HEK293 (cell line): Measurements from ENCODE around the gene APRT.
A peak's percentile ranks its signal among the peaks of the same experiment; 100 is the strongest.

Experiments
- CTCF ChIA-PET: fragments of 350-600 bp; formaldehyde crosslinking; extraction: SDS; loops from one replicate; lab custom pipeline; 2021; ENCODE audit warnings: antibody characterized with exemption; lab: Yijun Ruan, JAX
- POLR2A ChIA-PET: fragments of 300-600 bp; formaldehyde crosslinking; extraction: SDS; loops from one replicate; lab custom pipeline; 2020; ENCODE audit warnings: antibody characterized with exemption, inconsistent platforms; lab: Yijun Ruan, JAX
- H3K27ac ChIP-seq: fragments of 200-500 bp; sonication (Bioruptor generic); 2 replicates; pipeline ENCODE4 v1.5.1; 2014; ENCODE audit warnings: low read depth, low read length, control low read depth, inconsistent platforms; ENCODE audit errors: extremely low read depth
- H3K36me3 ChIP-seq, 2 experiments: fragments of 200-500 bp in 1 of 2; sonication (Bioruptor generic) in 1 of 2; 1 replicate in 1 of 2; 2 replicates in 1 of 2; pipeline ENCODE4 v1.5.1; 2014 to 2017; ENCODE audit warnings: inconsistent platforms in 2 of 2, low read length in 2 of 2; ENCODE audit not compliant: control insufficient read depth in 2 of 2, insufficient read depth in 1 of 2
- H3K4me1 ChIP-seq: fragments of 200-500 bp; sonication (Bioruptor generic); 2 replicates; pipeline ENCODE4 v1.5.1; 2014; ENCODE audit warnings: mild to moderate bottlenecking, low read length, inconsistent platforms; ENCODE audit not compliant: control insufficient read depth, insufficient read depth
- H3K4me3 ChIP-seq: 2 replicates; pipeline ENCODE4 v1.5.1; 2011; ENCODE audit warnings: low read depth, mild to moderate bottlenecking, control low read depth, low read length, moderate library complexity
- H3K9me3 ChIP-seq: fragments of 200-500 bp; sonication (Bioruptor generic); 2 replicates; pipeline ENCODE4 v1.5.1; 2014; ENCODE audit warnings: low read depth, low read length, inconsistent platforms; ENCODE audit not compliant: control insufficient read depth, insufficient read depth
- BCL11B ChIP-seq: fragments of 450-650 bp; formaldehyde crosslinking; IDR thresholded peaks from 2 replicates; pipeline ENCODE4 v1.5.1; 2016; ENCODE audit warnings: low read depth, missing biosample characterization, missing genetic modification characterization
- HOXD13 ChIP-seq: sonication (generic); formaldehyde crosslinking; IDR thresholded peaks from 2 replicates; pipeline ENCODE4 v1.8.0; 2022; ENCODE audit warnings: missing genetic modification reagents, borderline replicate concordance
- KLF1 ChIP-seq: fragments of 450-650 bp; formaldehyde crosslinking; IDR thresholded peaks from 2 replicates; pipeline ENCODE4 v1.5.1; 2016; ENCODE audit warnings: missing biosample characterization, missing genetic modification characterization
- KLF10 ChIP-seq: fragments of 450-650 bp; IDR thresholded peaks from 2 replicates; pipeline ENCODE4 v1.5.1; 2018; ENCODE audit warnings: missing biosample characterization, mild to moderate bottlenecking, missing genetic modification characterization
- KLF9 ChIP-seq: fragments of 450-650 bp; formaldehyde crosslinking; IDR thresholded peaks from 2 replicates; pipeline ENCODE4 v1.5.1; 2016; ENCODE audit warnings: missing biosample characterization, missing genetic modification characterization, low read depth
- ZBTB17 ChIP-seq: fragments of 450-650 bp; formaldehyde crosslinking; IDR thresholded peaks from 2 replicates; pipeline ENCODE4 v1.5.1; 2016; ENCODE audit warnings: missing biosample characterization, missing genetic modification characterization
- ZBTB21 ChIP-seq: fragments of 450-650 bp; formaldehyde crosslinking; IDR thresholded peaks from 2 replicates; pipeline ENCODE4 v1.5.1; 2017; ENCODE audit warnings: missing biosample characterization, missing genetic modification characterization
- ZIC2 ChIP-seq: fragments of 450-650 bp; formaldehyde crosslinking; IDR thresholded peaks from 2 replicates; pipeline ENCODE4 v1.5.1; 2016; ENCODE audit warnings: missing biosample characterization, missing genetic modification characterization
- ZNF155 ChIP-seq: fragments of 450-650 bp; formaldehyde crosslinking; IDR thresholded peaks from 2 replicates; pipeline ENCODE4 v1.5.1; 2016; ENCODE audit warnings: missing biosample characterization, missing genetic modification characterization
- ZNF266 ChIP-seq: fragments of 450-650 bp; formaldehyde crosslinking; IDR thresholded peaks from 2 replicates; pipeline ENCODE4 v1.5.1; 2016; ENCODE audit warnings: missing biosample characterization, missing genetic modification characterization, low read depth
- ZNF274 ChIP-seq, 2 experiments: fragments of 200-500 bp in 1 of 2; fragments of 450-650 bp in 1 of 2; sonication (Bioruptor generic) in 1 of 2; formaldehyde crosslinking in 1 of 2; IDR thresholded peaks; 2 replicates each; pipeline versions ENCODE4 v1.5.1 to v1.6.1; 2014 to 2016; ENCODE audit warnings: borderline replicate concordance in 1 of 2, inconsistent platforms in 1 of 2, low read length in 1 of 2, missing biosample characterization in 1 of 2, missing genetic modification characterization in 1 of 2
- ZNF404 ChIP-seq: fragments of 450-650 bp; formaldehyde crosslinking; IDR thresholded peaks from 2 replicates; pipeline ENCODE4 v1.5.1; 2017; ENCODE audit warnings: missing biosample characterization, missing genetic modification characterization
- ZNF416 ChIP-seq: fragments of 450-650 bp; formaldehyde crosslinking; IDR thresholded peaks from 2 replicates; pipeline ENCODE4 v1.5.1; 2016; ENCODE audit warnings: missing biosample characterization, missing genetic modification characterization
- ZNF473 ChIP-seq: fragments of 450-650 bp; formaldehyde crosslinking; IDR thresholded peaks from 2 replicates; pipeline ENCODE4 v1.5.1; 2017; ENCODE audit warnings: missing biosample characterization, missing genetic modification characterization
- ZNF555 ChIP-seq: fragments of 450-650 bp; formaldehyde crosslinking; conservative IDR thresholded peaks from 2 replicates; pipeline ENCODE4 v1.5.1; 2017; ENCODE audit warnings: missing biosample characterization, mild to moderate bottlenecking, missing genetic modification characterization, inconsistent platforms
- ZNF561 ChIP-seq: fragments of 450-650 bp; IDR thresholded peaks from 2 replicates; pipeline ENCODE4 v1.5.1; 2018; ENCODE audit warnings: missing biosample characterization, missing genetic modification characterization, borderline replicate concordance
- ZNF623 ChIP-seq: fragments of 450-650 bp; formaldehyde crosslinking; IDR thresholded peaks from 2 replicates; pipeline ENCODE4 v1.5.1; 2016; ENCODE audit warnings: missing biosample characterization, missing genetic modification characterization
- ZNF658 ChIP-seq: fragments of 450-650 bp; formaldehyde crosslinking; IDR thresholded peaks from 2 replicates; pipeline ENCODE4; 2016; ENCODE audit warnings: missing biosample characterization, missing genetic modification characterization
- ZNF664 ChIP-seq: fragments of 450-650 bp; formaldehyde crosslinking; IDR thresholded peaks from 2 replicates; pipeline ENCODE4 v1.5.1; 2016; ENCODE audit warnings: missing biosample characterization, missing genetic modification characterization
- ZNF670 ChIP-seq: fragments of 450-650 bp; formaldehyde crosslinking; IDR thresholded peaks from 2 replicates; pipeline ENCODE4 v1.5.1; 2016; ENCODE audit warnings: missing biosample characterization, missing genetic modification characterization, low read depth
- TF ChIP-seq, protein P1 (sequence below): fragments of 450-650 bp; formaldehyde crosslinking; IDR thresholded peaks from 2 replicates; pipeline ENCODE4 v1.5.1; 2016; ENCODE audit warnings: missing biosample characterization, missing genetic modification characterization
- TF ChIP-seq, protein P2 (sequence below): fragments of 450-650 bp; IDR thresholded peaks from 2 replicates; pipeline ENCODE4 v1.5.1; 2018; ENCODE audit warnings: missing biosample characterization, mild to moderate bottlenecking, missing genetic modification characterization

Gene APRT

DNA sequence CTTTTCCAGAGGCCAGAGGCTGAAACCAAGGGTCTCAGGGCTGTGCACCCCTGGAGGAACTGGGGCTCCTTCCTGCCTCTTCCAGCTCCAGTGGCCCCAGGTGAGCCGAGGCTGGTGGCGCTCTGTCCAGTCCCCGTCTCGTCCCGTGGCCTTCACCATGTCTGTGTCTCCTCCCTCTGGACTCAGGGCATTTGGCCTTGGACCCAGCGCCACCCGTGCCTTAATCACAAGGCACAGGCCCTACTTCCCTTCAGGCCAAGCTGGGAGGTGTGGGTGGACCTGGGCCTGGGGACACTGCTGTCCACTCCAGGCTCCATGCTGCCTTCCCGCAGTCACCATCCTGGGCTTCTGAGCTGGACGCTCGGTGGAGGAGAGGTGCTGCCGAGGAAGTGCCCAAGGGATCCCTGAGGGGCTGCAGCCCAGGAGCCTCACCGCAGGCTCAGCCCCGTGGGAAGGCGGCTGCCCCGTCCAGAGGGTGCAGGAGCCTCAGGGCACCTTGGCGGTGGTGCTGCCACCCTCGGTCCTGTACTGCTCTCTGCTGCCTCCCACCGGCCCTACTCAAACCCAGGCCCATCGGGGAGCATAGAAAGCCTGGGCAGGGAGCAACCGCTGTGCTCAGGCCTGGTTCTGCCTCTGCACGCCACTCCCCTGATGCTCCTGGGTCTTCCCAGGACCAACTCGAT is 9.6 kb upstream of the APRT start:
- H3K9me3 ChIP-seq = no peaks in the 10 kb centered on the region
- no peaks in the 10 kb centered on the region for H3K4me1 ChIP-seq
- ChIA-PET CTCF (interaction anchor here (1.6 kb wide), 1 partner anchor 36 kb away, joined by 4 read pairs; the partner anchor contains the start of genes GALNS and TRAPPC2L), POLR2A (no interaction called here)
- H3K27ac ChIP-seq = no peak overlapping the region
- TF ChIP-seq HOXD13 (CRISPR knock-in tag) (no peak), ZNF416 (no peak), ZNF555 (no peak), BCL11B (tag by site-specific recombination) (no peak), ZNF155 (no peak), ZNF404 (no peak), ZNF664 (tag by site-specific recombination) (no peak), ZNF473 (tag by site-specific recombination) (no peak), KLF9 (tag by site-specific recombination) (no peak), KLF10 (tag by site-specific recombination) (no peak), ZNF658 (tag by site-specific recombination) (no peak)
- TF ChIP-seq, protein P1, sequence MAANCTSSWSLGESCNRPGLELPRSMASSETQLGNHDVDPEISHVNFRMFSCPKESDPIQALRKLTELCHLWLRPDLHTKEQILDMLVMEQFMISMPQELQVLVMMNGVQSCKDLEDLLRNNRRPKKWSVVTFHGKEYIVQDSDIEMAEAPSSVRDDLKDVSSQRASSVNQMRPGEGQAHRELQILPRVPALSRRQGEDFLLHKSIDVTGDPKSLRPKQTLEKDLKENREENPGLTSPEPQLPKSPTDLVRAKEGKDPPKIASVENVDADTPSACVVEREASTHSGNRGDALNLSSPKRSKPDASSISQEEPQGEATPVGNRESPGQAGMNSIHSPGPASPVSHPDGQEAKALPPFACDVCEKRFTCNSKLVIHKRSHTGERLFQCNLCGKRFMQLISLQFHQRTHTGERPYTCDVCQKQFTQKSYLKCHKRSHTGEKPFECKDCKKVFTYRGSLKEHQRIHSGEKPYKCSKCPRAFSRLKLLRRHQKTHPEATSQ = no peak
- H3K36me3 ChIP-seq = peaks cover 0 to 8% of the 10 kb centered on the region in 2 experiments; a peak in 1 of 3 replicates
- no peak overlapping the region for H3K4me3 ChIP-seq

DNA sequence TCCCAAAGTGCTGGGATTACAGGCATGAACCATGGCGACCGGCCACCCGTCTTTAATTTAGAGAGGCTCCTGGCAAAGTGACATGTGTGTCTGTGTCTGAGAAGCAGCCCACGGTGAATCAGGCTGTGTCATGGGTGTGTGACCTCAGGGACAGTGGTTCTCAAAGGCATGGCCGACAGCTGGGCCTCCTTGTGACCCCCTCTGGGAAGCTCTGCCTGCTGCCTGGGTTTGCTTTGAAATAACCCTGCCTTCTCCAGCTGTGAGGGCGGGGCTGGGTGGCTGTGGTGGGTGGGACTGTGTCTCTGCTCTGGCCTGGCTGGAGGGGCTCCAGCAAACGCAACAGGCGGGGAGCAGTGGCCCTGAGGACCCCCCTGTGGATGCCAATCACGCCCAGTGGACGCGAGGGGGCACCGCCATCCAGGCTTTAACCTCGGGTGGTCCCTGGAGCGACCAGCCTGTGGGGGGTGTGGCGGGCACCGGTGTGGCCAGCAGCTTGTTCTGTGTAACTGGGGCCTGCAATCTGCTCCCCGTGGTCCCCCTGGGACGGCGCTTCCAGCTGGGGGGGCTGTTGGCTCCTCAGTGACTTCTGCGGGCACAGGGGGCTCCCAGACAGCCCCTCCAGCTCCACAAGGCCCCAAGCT is 8.8 kb upstream of the APRT start:
- no peak for TF ChIP-seq ZNF670 (tag by site-specific recombination)
- TF ChIP-seq, protein P2, sequence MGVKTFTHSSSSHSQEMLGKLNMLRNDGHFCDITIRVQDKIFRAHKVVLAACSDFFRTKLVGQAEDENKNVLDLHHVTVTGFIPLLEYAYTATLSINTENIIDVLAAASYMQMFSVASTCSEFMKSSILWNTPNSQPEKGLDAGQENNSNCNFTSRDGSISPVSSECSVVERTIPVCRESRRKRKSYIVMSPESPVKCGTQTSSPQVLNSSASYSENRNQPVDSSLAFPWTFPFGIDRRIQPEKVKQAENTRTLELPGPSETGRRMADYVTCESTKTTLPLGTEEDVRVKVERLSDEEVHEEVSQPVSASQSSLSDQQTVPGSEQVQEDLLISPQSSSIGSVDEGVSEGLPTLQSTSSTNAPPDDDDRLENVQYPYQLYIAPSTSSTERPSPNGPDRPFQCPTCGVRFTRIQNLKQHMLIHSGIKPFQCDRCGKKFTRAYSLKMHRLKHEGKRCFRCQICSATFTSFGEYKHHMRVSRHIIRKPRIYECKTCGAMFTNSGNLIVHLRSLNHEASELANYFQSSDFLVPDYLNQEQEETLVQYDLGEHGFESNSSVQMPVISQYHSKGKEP (tag by site-specific recombination) = no peak
- no peak for TF ChIP-seq ZNF623 (tag by site-specific recombination)
- no peak for TF ChIP-seq ZNF404
- TF ChIP-seq ZBTB21 (tag by site-specific recombination) = no peak
- no peak for TF ChIP-seq ZNF274 (IDR thresholded peaks at IDR 0.05; ENCODE audit: low read length)
- TF ChIP-seq ZNF274 (tag by site-specific recombination; IDR thresholded peaks at IDR 0.05; ENCODE audit: borderline replicate concordance) = no peak
- TF ChIP-seq KLF9 (tag by site-specific recombination) = 0 out of 2 replicates have a peak, but pooled peaks have one; percentile 19
- TF ChIP-seq ZNF561 (tag by site-specific recombination) = no peak
- peak; percentile 69 for TF ChIP-seq KLF1 (tag by site-specific recombination)
- no peak for TF ChIP-seq ZNF266
- TF ChIP-seq ZIC2 = 0 out of 2 replicates have a peak, but pooled peaks have one; percentile 9
- no peak for TF ChIP-seq ZBTB17 (tag by site-specific recombination)
- CTCF ChIA-PET = interaction anchor here (0.6 to 1.6 kb wide), 3 partner anchors 37 to 353 kb away, joined by 3 to 4 read pairs (median 4); partner anchors contain the start of genes GALNS and TRAPPC2L

More for the DNA sequence above, 8.8 kb upstream of the APRT start:
- Histone ChIP-seq H3K4me1 (no peaks in the 10 kb centered on the region), H3K9me3 (no peaks in the 10 kb centered on the region), H3K27ac (no peak overlapping the region), H3K4me3 (no peak overlapping the region), H3K36me3 (peaks cover 0 to 8% of the 10 kb centered on the region in 2 experiments; a peak in 1 of 3 replicates)
- POLR2A ChIA-PET = no interaction called here
